Head of caudate nucleus (tissue), 42 donors: ENCODE measurements around the gene SYNPO2L.

Experiments used
- DNase-seq, 42 donors: peaks; one replicate each; pipeline versions ENCODE4 v3.0.0 to v3.0.0-alpha.2; 2020 to 2021; ENCODE audit warnings: mixed read lengths in 7 of 42
- intact Hi-C: fragments of 100-400 bp; cut with DNase I; formaldehyde crosslinking; loops from one replicate; pipeline ENCODE4 v1.15.0; 2022

SYNPO2L gene

DNA sequence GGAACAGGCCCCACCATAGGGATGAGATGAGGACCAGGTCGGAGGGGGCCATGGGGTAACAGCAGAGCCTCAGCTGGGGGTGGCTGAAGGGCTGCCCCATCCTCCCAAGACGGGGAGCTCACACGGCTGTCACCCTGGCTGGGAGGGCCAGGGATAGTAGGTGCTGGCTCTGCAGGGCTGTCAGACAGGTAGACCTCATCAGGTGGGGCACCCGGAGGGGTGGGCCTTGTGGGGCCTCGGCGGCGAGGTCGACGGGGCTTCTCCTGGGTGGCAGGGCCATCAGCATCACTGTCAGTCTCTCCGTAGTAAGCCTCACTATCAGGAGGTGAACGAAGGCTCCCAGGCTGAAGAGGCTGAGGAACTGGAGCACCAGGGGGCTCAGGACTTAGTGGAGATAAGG, 2.6 kb downstream of the SYNPO2L start:
- DNase-seq = no peak
- intact Hi-C loops = no loop called here

DNA sequence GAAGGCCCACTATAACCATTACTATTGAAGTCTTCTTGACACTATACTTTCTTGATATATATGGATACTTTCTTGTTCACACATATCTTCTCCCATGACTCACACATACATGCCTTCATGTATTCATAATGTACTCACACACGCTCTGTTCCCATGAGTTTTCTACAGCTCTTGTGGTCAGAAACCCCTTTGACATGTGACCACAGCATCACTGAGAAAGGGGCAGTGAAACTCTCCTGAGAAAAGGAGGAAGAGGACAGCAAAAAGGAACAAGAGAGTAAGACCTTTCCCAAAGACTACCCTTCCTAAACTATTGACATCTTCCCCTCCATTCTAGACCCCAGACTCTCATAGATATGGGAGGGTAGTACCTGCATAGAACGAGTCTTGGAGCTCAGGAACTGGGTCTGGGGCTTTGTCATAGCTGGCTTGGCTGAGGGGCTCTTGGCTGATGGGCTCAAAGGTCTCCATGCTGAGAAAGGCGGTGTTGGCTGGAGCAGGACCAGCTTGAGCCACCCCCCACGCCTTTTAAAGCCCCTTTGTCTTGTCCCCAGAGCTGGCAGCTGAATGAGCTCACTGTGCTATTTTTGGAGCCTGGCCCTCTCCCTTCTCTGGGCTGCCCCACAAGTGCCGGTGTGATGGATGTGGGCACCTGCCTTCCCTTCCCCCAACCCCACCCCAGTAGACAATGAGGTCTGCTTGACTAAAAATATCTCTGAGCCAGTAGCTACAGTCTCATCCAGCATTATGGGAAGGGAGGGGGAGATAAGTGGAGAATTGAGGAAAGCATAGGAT, 5.1 kb downstream of the SYNPO2L start:
- DNase-seq = peak in 20 of 42 donors; percentile 16 to 58 (median 28)
- intact Hi-C loops = no loop called here

DNA sequence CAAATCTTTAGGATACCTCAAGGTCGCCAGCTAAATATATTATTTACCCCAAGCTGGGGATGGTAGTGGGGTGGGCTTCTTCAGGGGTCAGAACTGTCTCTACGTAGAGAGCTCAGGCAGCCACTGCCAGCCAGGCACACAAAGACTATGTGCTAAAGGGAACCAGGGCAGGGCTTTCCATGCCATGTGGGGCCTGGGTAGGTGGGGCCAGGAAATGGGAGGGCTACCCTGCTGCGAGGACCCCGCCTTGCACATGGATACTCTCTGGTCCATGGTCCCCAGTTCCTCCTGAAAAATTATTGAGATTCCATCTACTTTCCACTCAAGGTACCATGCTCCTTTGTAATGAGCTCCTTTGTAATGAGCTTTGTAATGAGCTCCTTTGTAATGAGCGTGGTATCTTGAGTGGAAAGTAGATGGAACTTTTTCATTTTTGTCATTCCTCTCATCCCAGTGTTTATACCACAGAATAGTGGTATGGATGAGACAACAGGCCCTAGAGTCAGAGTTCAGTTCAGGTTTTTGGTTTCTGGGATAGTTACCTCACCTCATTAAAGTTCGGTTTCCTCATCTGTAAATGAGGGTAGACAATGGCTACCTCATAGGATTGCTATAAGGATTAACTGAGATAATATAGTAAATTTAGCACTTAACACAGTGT, 5.8 kb downstream of the SYNPO2L start:
- intact Hi-C loops = no loop called here
- DNase-seq = no peak

DNA sequence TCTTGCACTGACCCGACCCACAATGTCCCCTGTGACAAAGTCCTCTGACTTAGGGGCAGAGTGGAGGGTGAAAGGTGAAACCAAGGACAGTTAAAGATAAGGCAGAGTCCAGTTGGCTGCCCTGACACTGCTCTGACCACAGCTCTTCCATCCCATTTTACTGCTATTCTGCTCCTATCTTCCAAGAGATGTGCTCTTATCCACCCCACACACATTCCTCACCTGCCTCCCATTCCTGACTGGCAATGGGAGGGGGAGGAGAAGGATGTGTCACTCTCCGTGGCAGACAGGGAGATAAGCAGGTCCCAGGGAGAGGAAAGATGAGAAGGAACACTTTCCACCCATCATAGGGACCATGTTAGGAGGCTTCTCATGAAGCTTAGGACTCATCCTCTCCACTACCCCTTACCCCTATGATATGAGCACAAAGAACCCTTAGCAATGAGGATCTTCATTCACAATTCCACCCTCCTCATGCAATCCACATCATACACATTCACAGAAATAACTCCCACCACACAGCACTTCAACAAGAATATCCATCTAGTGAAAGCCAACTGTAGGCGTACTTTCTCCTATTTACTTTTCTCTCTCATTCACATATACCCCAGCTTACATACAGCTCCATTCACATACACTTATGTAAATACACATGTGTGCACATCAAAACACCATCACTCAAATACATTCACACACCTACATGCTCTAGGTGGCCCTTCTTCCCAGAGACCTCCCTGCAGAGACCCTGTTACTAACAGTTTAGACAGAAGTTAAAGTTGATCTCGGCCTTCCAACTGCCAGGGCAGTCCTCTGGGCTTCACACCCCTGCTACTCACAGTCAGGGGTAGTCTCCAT, 6.6 kb downstream of the SYNPO2L start:
- DNase-seq = peak in 30 of 42 donors; percentile 12 to 83 (median 52)
- intact Hi-C loops = no loop called here

- DNase-seq = peak in 41 of 42 donors; percentile 20 to 75 (median 57)
- intact Hi-C loops = no loop called here
Measured at GRCh38 chr10:73647875-73648651, 7.8 kb downstream of the SYNPO2L start.

- DNase-seq = peak; percentile 37 to 86 (median 71)
- intact Hi-C loops = no loop called here
Measured at GRCh38 chr10:73647211-73647874, 8.5 kb downstream of the SYNPO2L start.

DNA sequence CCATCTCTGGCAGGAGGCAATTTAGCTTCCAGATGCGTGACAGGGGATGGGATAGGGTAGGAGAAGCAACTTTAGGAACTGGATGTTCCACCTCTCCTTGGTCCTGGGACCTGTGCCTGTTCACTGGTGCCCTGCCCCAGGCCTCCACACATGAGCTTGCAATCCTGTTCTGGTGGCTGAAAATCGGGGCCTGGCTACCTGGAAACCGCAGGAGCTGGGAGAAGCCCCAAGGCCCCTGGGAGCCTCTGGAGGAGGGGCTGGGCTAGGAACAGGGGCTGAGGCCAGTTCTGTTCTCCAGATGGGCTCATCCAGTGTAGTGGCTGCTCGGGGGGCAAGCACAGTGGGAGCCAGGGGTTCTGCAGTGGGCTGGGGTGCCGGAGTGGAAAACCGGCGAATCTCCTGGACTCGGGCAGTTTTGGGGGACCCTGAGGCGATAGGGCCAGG, 9.2 kb downstream of the SYNPO2L start:
- DNase-seq = no peak
- intact Hi-C loops = no loop called here

DNA sequence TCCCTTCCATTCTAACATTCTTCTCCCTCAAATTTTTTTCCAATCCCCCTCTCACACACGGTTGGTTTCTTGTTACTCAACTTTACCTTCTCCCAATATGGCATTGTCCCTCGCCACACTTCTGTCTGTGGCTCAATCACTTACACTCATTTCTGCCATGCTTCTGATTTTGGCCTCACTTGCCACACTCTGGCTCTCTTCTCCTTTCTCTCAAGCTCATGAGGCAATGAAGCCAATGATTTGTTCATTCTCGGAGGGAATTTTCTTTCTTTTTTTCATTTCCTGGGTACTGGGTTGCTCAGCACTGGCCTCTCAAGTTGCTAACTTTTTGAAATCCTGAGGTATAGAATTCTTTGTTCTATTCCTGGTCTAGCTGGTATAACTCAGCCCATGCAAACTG, 10.6 kb downstream of the SYNPO2L start:
- DNase-seq = no peak
- intact Hi-C loops = no loop called here

DNA sequence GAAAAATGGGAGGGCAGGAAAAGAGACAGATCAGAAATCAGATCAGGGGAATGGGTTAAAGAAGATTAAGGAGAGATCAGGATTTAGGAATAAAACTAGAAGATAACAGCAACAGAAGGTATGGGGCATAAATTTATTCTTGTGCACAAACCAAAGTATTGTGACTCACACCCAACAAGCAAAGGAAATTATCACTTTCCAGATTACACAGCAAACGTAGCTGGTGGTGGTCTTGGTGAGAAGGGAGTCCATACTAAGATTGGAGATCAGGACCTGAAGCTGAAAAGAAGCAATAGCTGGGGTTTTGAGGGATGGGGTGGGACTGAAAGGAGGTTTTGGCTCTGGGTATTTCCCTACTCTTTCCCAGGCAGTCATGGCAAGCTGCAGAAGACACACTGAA, 11.1 kb downstream of the SYNPO2L start:
- DNase-seq = no peak
- intact Hi-C loops = no loop called here

GRCh38 chr10:73644015-73644743, 11.7 kb downstream of the SYNPO2L start:
- intact Hi-C loops = no loop called here
- peak; percentile 29 to 87 (median 67) for DNase-seq

GRCh38 chr10:73643362-73643761, 12.5 kb downstream of the SYNPO2L start:
- DNase-seq = no peak
- intact Hi-C loops = no loop called here

- intact Hi-C loops = loop anchor here (2.0 kb wide), 1 partner anchor 113 kb away; no protein-coding TSS in a partner anchor
Measured at GRCh38 chr10:73641328-73642060, 14.3 kb downstream of the SYNPO2L start, which contains the start of gene MYOZ1. Gene MYOZ1, minus strand, starts transcription at chr10:73641474. Its CDS starts 1,457 bp downstream, at chr10:73640017.

GRCh38 chr10:73639286-73639685, 16.5 kb downstream of the SYNPO2L start:
- intact Hi-C loops = no loop called here
- DNase-seq = no peak

More at GRCh38 chr10:73641328-73642060, 14.3 kb downstream of the SYNPO2L start, which contains the start of gene MYOZ1:
- DNase-seq = no peak

DNA sequence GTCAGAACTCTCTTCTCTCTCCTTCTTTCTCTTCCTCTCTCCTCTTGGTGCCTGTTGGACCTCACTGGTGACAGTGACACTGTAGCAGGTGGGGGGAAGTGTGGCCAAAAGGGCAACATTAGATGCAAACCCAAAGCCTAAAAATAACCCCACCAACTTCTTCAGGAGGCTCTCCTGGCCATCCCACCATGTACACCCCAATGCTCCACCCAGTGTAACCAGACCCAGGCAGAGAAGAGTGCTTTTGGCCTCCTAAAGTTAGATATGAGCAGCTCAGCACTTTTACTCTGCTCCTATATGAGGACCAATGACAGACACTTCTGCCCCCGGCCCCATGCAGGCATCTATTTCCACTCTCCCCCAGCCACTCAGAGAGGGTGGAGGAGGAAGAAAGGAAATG, 20.0 kb downstream of the SYNPO2L start:
- intact Hi-C loops = no loop called here
- DNase-seq = no peak

DNA sequence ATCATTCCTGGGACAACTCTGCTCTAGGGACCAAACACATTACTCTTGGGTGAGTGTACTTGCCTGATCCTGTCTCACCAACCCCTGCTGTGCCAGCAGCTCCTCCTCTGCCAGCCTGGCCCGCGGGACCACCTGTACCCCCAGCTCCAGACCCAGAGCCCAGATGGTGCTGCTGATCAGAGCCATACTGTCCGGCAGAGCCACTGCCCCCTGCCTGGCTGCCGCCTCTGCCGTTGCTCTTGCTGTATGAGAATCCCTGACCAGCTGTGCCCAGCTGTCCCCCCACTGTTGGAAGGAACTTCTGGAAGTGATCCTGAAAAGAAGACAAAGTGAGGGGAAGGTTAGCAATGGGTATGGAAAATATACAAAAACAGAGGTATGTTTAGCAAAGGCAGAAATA, 21.4 kb downstream of the SYNPO2L start:
- intact Hi-C loops = no loop called here
- DNase-seq = no peak

DNA sequence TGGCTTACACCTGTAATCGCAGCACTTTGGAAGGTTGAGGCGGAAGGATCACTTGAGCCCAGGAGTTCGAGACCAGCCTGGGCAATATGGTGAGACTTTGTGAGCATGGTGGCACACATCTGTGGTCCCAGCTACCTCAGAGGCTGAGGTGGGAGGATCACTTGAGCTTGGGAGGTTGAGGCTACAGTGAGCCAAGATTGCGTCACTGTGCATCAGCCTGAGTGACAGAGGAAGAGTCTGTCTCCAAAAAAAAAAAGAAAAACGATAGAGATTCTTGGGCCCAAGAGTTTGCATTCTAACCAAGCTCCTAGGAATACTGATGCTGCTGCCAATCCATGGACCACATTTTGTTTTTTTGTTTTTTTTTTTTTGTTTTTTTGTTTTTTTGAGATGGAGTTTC, 26.7 kb downstream of the SYNPO2L start:
- intact Hi-C loops = no loop called here
- no peak for DNase-seq

- DNase-seq = no peak
- intact Hi-C loops = no loop called here
Measured at GRCh38 chr10:73628405-73628804, 27.4 kb downstream of the SYNPO2L start.
